ENCODE data around the gene UGT1A10.
"Not testable (repeated sequence)": the region's sequence is repeated elsewhere in the genome, so short reads cannot be mapped to it uniquely, and the experiment has no call there.

Gene UGT1A10

GRCh38 chr2:233746475-233747282 is 110.4 kb downstream of the UGT1A10 start:
- DNase-seq: no peak

- DNase-seq: no peak
Measured at GRCh38 chr2:233747283-233747544, 111.0 kb downstream of the UGT1A10 start.

GRCh38 chr2:233750689-233751088 is 114.4 kb downstream of the UGT1A10 start:
- DNase-seq: not testable (repeated sequence)

DNA sequence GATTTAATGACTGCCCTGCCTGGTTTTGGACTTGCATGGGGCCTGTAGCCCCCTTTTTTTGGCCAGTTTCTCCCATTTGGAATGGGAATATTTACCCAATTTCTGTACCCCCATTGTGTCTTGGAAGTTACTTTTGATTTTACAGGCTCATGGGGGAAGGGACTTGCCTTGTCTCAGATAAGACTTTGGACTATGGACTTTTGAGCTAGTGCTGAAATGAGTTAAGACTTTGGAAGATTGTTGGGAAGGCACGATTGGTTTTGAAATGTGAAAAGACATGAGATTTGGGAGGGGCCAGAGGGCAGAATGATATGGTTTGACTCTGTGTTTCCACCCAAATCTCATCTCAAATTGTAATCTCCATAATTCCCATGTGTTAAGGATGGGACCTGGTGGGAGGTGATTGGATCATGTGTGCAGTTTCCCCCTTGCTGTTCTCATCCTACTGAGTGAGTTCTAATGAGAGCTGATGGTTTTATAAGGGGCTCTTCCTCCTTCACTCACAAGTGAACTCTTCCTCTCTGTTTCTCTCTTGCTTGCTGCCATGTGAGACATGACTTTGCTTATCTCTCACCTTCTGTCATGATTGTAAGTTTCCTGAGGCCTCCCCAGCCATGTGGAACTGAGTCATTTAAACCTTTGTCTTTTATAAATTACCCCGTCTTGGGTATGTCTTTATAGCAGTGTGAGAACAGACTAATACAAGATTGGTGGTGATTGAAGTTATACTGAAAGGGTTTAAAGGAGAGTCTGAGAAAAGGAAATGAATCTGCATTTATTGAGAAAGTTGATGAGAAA is 115.2 kb downstream of the UGT1A10 start:
- DNase-seq: not testable (repeated sequence)

GRCh38 chr2:233754872-233755611 is 118.8 kb downstream of the UGT1A10 start:
- no peak for DNase-seq

GRCh38 chr2:233756429-233757081 is 120.3 kb downstream of the UGT1A10 start:
- DNase-seq: no peak

DNA sequence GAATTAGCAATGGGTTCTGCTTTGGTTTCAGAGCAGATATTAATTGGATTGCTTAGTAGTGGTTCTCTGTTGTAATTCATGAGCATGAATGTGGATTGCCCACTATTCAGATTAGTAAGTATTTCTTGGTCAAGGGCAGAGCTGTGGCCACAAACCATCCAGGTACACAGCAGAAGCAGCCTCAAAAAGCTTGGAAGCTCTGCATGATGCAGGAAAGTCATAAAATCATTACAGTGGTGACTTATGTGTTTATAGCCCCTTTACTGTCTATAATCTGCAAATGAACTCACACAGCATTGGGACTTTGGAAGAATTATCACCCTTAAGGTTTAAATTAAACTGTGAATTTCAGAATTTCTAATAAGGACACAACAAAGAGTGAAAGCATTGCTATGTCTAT is 121.9 kb downstream of the UGT1A10 start:
- no peak for DNase-seq

DNA sequence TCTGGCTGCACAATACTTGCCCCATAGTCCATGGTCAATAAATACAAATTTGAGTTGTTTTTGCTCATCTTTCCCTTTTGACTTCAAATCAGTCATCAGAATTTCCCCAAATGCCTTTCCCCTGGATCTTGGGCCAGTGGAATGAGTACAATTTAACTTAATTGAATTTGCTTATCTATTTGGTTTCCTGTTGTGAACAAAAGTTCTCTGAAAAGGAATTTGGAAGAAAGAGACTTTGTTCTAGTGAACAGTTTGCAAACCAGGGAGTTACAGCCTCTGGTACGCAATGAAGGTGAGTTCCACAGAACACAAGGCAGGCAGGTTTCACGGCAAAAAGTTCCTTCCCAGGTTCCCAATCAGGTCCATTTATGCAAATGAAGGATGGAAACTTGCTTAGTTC is 122.6 kb downstream of the UGT1A10 start:
- DNase-seq: no peak

DNA sequence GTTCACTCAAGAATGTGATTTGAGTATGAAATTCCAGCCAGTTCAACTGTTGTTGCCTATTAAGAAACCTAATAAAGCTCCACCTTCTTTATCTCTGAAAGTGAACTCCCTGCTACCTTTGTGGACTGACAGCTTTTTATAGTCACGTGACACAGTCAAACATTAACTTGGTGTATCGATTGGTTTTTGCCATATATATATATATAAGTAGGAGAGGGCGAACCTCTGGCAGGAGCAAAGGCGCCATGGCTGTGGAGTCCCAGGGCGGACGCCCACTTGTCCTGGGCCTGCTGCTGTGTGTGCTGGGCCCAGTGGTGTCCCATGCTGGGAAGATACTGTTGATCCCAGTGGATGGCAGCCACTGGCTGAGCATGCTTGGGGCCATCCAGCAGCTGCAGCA is 123.8 kb downstream of the UGT1A10 start, which contains the start of gene UGT1A1:
UGT1A1 (plus strand) TSS at position 228 of the 400 bp plus-strand sequence; CDS start at position 246, 18 bp downstream.
- DNase-seq: no peak

DNA sequence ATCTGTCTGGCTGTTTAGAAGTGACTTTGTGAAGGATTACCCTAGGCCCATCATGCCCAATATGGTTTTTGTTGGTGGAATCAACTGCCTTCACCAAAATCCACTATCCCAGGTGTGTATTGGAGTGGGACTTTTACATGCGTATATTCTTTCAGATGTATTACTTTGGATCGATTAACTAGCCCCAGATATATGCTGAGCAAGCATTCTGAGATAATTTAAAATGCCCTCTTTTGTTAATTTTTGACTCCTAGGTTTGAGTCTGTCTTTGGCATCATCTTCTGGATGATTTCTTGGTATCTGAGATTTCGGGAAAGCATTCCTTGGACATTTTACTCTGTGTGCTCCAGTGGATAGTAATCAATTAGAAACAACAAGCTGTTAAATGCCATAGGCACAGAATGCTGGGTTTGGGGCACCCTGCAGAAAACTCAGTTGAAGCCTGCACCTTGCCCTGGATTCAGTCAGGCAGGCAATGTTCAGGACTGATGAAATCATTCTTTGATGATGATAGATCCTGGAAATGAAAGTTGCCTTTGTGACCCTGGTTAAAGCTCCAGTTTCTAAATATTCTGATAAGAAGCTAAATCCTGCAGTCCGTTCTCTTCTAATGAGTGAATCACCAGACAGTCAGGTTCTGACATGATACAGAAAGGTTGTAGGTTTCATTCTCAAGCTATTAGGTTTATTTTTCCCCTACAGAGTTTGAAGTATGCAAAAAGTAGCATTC is 125.0 kb downstream of the UGT1A10 start:
- DNase-seq: no peak

GRCh38 chr2:233764264-233764663 is 128.0 kb downstream of the UGT1A10 start:
- no peak for DNase-seq

DNA sequence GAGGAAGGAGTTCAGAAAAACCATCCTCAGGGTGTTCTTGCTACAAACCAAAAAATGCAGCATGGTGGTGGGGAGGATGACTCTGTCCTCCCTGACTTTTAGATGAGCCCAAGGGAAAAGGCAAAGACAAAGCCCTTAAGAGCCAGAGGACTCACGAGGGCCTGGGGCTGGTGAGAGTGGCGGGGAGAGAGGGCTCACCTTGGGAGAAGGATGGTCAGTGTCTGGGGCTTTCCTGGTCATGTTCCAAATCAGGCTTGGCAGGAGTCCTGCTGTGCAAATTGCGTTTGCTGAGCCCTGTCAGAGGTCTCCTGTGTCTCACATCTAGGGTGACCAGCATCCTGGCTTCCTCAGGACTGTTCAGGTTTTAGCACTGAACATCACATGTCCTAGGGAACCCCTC is 128.5 kb downstream of the UGT1A10 start:
- no peak for DNase-seq

GRCh38 chr2:233766416-233766815 is 130.2 kb downstream of the UGT1A10 start:
- no peak for DNase-seq

DNA sequence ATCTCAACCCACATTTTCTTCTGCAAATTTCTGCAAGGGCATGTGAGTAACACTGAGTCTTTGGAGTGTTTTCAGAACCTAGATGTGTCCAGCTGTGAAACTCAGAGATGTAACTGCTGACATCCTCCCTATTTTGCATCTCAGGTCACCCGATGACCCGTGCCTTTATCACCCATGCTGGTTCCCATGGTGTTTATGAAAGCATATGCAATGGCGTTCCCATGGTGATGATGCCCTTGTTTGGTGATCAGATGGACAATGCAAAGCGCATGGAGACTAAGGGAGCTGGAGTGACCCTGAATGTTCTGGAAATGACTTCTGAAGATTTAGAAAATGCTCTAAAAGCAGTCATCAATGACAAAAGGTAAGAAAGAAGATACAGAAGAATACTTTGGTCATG is 131.8 kb downstream of the UGT1A10 start:
- DNase-seq: no peak

DNA sequence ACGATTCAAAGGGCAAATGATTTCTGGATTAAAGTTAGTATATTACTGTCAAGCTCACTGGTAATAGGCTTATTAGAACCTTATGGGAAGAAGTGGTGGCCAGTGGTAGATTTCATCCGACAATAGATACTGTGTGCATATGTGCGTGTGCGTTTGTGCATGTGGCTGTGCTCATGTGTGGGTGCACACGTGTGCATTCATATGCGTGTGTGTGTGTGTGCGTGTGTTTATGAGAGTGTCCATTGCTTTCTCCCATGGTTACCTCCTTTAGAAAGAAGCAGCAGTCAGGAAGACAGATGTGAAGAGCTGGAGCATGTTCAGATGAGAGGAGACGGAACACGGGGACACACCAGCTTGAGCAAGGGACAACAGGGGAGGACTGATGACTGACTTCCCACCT is 133.0 kb downstream of the UGT1A10 start:
- no peak for DNase-seq

- no peak for DNase-seq
Measured at GRCh38 chr2:233772153-233772552, 135.9 kb downstream of the UGT1A10 start.

GRCh38 chr2:233772583-233772982 is 136.3 kb downstream of the UGT1A10 start:
- DNase-seq: no peak

DNA sequence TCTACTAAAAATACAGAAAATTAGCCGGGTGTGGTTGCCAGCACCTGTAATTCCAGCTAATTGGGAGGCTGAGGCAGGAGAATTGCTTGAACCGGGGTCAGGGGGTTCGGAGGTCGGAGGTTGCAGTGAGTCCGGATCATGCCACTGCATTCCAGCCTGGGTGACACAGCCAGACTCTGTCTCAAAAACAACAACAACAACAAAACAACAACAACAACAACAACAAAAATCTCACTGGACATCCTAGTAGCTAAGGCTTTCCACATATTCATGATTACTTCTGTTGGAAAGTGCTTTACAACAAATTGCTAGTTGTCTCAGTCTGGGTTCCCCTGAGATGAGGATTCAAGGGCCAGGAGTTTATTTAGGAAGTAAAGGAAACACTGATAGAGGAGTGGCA is 137.6 kb downstream of the UGT1A10 start:
- no peak for DNase-seq

GRCh38 chr2:233775414-233775813 is 139.2 kb downstream of the UGT1A10 start:
- no peak for DNase-seq

DNA sequence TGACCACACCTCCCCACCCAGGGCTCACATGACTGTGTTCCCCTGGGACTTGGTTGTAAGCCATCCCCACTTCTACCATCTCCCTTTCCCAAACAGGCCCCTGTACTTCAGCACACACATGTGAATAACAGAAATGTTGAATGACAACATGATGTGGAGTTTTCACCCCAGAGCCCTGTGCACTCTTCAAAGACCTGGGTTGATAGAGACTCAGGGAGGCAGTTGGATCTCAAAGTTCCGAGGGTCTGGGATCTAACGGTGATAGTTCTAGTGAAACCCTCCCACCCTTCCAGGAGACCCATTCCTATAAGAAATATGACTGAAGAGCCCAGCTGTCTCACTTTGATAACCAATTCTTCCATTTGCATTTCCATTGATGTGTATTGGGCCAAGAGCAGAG is 141.8 kb downstream of the UGT1A10 start, which contains the start of gene MROH2A:
MROH2A (plus strand) TSS at position 301 of the 400 bp plus-strand sequence. CDS start 1,029 bp downstream, outside the sequence.
- no peak for DNase-seq

DNA sequence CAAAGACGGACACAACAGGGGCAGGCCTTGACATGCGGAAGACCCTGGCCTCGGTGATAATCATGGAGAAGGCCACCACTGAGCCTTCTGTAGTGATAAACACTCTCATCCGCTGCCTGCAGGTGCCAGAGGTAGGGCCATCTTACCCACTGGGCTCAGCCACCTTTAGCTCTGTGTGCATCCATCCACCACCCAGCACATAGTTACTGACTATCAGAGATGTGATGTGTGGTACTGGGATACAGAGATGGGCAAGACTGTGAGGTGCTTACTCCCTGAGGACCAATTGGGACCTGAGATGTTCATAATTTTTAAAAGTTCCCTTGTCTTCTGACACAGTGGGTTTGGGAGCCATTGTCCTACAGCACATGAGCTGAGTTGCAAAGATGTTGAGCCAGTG is 143.5 kb downstream of the UGT1A10 start:
- no peak for DNase-seq

DNA sequence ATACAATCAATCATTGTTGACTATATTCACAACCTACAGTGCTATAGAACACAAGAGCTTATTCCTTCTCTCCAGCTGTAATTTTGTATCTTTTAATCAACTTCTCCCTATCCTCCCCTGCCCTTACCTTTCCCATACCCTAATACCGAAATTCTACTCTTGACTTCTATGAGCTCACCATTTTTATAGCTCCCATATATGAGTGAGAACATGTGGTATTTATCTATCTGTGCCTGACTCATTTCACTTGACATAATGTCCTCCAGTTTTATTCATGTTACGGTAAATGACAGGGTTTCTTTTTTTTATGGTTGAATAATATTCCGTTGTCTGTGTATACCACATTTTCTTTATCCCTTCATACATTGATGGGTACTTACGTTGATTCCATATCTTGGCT is 144.5 kb downstream of the UGT1A10 start:
- DNase-seq: no peak
